ENCODE data around the gene TPCN2.
"Not testable (repeated sequence)": the region's sequence is repeated elsewhere in the genome, so short reads cannot be mapped to it uniquely, and the experiment has no call there.

GRCh38 chr11:68999748-69000355 lies 48.9 kb upstream of the TPCN2 start:
- TF ChIP-seq TCF7L2 (IDR thresholded peaks at IDR 0.05; ENCODE audit: low read depth, low read length); REST (IDR thresholded peaks at IDR 0.05; ENCODE audit: insufficient read depth in 1 of 2, low read depth in 2 of 2, low read length in 1 of 2); CTCF (IDR thresholded peaks at IDR 0.05); POLR2AphosphoS5 (IDR thresholded peaks at IDR 0.05; ENCODE audit: low read depth, low read length): not testable (repeated sequence)
